ENCODE data around the gene ABCD1. TPM values are rescaled to one million over a fixed set of nuclear protein-coding genes. Genes with fewer than 3 reads are reported as not detected.
A peak's percentile ranks its signal among the peaks of the same experiment; 100 is the strongest.

The ABCD1 gene
- polyA plus RNA-seq, 1 experiment: 9.2 TPM

DNA sequence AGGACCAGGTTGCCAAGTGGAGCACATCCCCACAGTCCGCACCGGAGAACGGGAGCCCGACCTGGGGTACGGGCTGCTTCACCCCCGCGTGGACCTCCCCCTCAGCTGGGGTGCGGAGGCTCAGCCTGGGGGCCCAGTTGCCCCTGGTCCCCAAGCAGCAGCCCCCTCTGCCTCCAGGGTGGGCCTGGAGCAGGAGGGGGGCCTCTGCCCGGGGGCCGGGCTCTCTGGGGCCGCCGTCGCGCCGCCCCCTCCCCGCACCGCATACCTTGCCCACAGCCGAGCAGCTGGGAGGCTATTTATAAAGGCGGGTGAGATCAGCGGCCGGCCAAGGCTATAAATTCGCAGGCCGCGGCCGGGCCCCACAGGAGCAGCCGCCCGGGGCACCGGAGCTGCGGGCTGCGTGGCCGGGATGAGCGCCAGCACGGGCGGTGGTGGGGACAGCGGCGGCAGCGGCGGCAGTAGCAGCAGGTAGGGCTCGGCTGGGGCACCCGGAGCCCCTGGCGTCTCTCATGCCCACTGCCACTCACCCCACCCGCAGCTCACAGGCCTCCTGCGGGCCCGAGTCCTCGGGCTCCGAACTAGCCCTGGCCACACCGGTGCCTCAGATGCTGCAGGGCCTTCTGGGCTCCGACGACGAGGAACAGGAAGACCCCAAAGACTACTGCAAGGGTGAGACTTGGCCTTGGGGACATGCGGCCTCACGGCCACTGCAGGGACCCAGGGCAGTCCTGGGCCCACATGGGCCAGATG, 56.2 kb downstream of the ABCD1 start, which contains the start of gene SRPK3:
TSS of gene SRPK3 (plus strand) at position 364 of the 750 bp plus-strand sequence. CDS start at position 410, 46 bp downstream.
- Histone ChIP-seq H3K27me3 (ENCODE audit: control insufficient read depth, insufficient read depth, low read length) (no peaks in the 10 kb centered on the region), H3K4me3 (ENCODE audit: low read depth, low read length) (no peak within 1 kb of the TSS), H3K36me3 (ENCODE audit: control insufficient read depth, insufficient read depth, low read length) (peaks cover 3% of the 10 kb centered on the region; the same call in 1 of the 2 replicates)
- no peak for DNase-seq (ENCODE audit: low read depth)
- TF ChIP-seq, protein P1, sequence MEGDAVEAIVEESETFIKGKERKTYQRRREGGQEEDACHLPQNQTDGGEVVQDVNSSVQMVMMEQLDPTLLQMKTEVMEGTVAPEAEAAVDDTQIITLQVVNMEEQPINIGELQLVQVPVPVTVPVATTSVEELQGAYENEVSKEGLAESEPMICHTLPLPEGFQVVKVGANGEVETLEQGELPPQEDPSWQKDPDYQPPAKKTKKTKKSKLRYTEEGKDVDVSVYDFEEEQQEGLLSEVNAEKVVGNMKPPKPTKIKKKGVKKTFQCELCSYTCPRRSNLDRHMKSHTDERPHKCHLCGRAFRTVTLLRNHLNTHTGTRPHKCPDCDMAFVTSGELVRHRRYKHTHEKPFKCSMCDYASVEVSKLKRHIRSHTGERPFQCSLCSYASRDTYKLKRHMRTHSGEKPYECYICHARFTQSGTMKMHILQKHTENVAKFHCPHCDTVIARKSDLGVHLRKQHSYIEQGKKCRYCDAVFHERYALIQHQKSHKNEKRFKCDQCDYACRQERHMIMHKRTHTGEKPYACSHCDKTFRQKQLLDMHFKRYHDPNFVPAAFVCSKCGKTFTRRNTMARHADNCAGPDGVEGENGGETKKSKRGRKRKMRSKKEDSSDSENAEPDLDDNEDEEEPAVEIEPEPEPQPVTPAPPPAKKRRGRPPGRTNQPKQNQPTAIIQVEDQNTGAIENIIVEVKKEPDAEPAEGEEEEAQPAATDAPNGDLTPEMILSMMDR (IDR thresholded peaks at IDR 0.05; ENCODE audit: insufficient read depth, low read depth, low read length): no peak
- ChIA-PET POLR2A (interaction anchor here (0.5 to 0.7 kb wide), 2 partner anchors 64 to 166 kb away, joined by 4 read pairs; no protein-coding TSS in a partner anchor), CTCF (interaction anchor here (1.0 kb wide), 1 partner anchor 17 kb away, joined by 4 read pairs; the partner anchor contains the start of gene PLXNB3)

DNA sequence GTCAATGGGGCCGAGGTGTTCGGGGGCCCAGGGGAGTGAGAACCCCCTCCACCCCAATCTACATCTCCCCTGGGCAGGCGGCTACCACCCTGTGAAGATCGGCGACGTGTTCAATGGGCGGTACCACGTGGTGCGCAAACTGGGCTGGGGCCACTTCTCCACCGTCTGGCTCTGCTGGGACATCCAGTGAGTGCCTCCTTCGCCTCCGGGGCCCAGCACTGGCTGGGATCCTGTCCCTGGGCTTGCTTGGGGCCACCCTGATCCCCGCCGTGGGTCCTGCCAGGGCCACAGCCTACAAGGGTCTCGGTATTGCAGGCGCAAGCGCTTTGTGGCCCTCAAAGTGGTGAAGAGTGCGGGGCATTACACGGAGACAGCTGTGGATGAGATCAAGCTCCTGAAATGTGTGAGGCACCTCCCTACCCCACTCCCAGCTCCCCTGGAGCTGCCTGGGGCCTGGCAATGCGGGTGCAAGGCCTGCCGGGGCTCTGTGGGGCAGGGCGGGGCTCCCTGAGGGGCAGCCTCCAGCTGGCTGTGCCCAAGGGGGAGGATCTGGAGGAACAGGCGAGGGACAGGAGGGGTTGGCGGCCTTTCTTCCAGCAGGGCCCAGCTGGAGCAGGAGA, 56.9 kb downstream of the ABCD1 start:
- POLR2A ChIA-PET: no interaction called here
- Histone ChIP-seq H3K27me3 (ENCODE audit: control insufficient read depth, insufficient read depth, low read length) (no peaks in the 10 kb centered on the region), H3K4me3 (ENCODE audit: low read depth, low read length) (no peak overlapping the region), H3K36me3 (ENCODE audit: control insufficient read depth, insufficient read depth, low read length) (peaks cover 4% of the 10 kb centered on the region; the same call in 1 of the 2 replicates)
- TF ChIP-seq, protein P1 (IDR thresholded peaks at IDR 0.05; ENCODE audit: insufficient read depth, low read depth, low read length): no peak
- CTCF ChIA-PET: interaction anchor here (0.8 to 1.0 kb wide), 2 partner anchors 13 to 18 kb away, joined by 3 to 4 read pairs; partner anchors contain the start of gene PLXNB3
- DNase-seq (ENCODE audit: low read depth): no peak

DNA sequence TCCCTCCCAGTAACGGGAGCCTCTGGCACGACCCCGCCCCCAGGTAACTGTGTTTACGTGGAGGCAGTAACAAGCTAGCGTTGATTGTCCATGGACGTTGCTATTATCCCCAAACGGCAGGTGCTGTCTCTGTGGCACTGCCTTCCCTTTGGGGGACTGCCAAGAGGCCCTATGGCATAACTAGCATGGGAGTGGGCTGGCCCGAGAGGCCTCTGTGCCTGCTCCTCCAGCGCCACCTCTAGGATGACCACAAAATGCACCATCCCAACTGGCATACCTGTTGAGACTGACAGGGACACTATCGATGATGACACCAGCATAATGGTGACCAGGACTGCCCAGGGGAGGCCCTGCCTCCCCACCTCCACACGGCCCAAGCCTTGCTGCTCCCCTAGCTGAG, 57.7 kb downstream of the ABCD1 start:
- Histone ChIP-seq H3K36me3 (ENCODE audit: control insufficient read depth, insufficient read depth, low read length) (peaks cover 6% of the 10 kb centered on the region; the same call in 1 of the 2 replicates), H3K27me3 (ENCODE audit: control insufficient read depth, insufficient read depth, low read length) (no peaks in the 10 kb centered on the region), H3K4me3 (ENCODE audit: low read depth, low read length) (no peak overlapping the region)
- ChIA-PET CTCF (no interaction called here), POLR2A (no interaction called here)
- TF ChIP-seq, protein P1 (IDR thresholded peaks at IDR 0.05; ENCODE audit: insufficient read depth, low read depth, low read length): 0 out of 2 replicates have a peak, but pooled peaks have one; percentile 3
- no peak for DNase-seq (ENCODE audit: low read depth)

DNA sequence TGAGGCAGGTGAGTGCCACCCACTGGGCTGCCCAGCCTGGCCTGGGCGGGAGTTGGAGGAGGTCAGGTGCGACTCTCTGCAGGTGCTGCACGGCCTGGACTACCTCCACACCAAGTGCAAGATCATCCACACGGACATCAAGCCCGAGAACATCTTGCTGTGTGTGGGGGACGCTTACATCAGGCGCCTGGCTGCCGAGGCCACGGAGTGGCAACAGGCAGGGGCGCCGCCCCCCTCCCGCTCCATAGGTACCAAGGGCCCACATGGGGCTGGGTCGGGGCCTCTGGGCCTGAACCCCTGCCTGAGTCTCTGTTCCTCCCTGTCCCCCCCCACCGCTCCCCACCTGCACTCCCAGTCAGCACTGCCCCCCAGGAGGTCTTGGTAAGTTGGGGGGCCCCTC, 58.2 kb downstream of the ABCD1 start:
- Histone ChIP-seq H3K4me3 (ENCODE audit: low read depth, low read length) (no peak overlapping the region), H3K36me3 (ENCODE audit: control insufficient read depth, insufficient read depth, low read length) (peaks cover 8% of the 10 kb centered on the region; the same call in 1 of the 2 replicates), H3K27me3 (ENCODE audit: control insufficient read depth, insufficient read depth, low read length) (no peaks in the 10 kb centered on the region)
- TF ChIP-seq, protein P1 (IDR thresholded peaks at IDR 0.05; ENCODE audit: insufficient read depth, low read depth, low read length): no peak
- POLR2A ChIA-PET: no interaction called here
- DNase-seq (ENCODE audit: low read depth): no peak
- CTCF ChIA-PET: no interaction called here

DNA sequence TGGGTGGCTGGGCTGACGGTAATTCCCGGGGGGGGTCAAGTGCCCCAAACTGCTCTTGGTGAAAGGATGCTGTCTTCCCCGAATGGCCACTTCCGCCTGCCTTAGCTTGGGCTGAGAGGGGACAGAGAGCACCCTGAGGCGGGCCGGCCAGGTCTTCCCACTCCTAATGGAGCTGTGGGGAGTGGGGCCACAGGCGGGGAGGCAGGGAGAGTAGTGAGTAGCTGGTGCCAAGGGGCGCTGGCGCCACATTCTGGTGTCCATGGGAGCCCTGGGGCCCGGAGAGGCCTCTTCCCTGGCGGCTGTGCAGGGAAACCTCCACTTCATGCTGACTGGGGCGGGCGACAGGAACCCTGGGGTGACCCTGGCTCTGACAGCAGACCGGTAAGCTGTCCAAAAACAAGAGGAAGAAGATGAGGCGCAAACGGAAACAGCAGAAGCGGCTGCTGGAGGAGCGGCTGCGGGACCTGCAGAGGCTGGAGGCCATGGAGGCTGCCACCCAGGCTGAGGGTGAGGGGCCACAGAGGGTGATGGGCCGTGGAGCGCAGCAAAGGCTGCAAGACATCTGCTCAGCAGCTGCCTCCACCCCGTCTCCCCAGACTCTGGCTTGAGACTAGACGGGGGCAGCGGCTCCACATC, 58.8 kb downstream of the ABCD1 start:
- Histone ChIP-seq H3K36me3 (ENCODE audit: control insufficient read depth, insufficient read depth, low read length) (peaks cover 10% of the 10 kb centered on the region), H3K4me3 (ENCODE audit: low read depth, low read length) (no peak overlapping the region), H3K27me3 (ENCODE audit: control insufficient read depth, insufficient read depth, low read length) (no peaks in the 10 kb centered on the region)
- TF ChIP-seq, protein P1 (IDR thresholded peaks at IDR 0.05; ENCODE audit: insufficient read depth, low read depth, low read length): no peak
- POLR2A ChIA-PET: no interaction called here
- CTCF ChIA-PET: no interaction called here
- no peak for DNase-seq (ENCODE audit: low read depth)
